K562 (cell line): ENCODE results near the gene NAV2. TPM values are rescaled to one million over a fixed set of nuclear protein-coding genes. Genes with fewer than 3 reads are reported as not detected.
A peak's percentile ranks its signal among the peaks of the same experiment; 100 is the strongest.

Source experiments
- ATAC-seq: fragments of 200-7000 bp; cut with Tn5 transposase; 3 replicates; pipeline ENCODE4 v1.9.1; 2020; ENCODE audit warnings: moderate library complexity
- BruUV-seq: library from RNA; stranded (reverse); fragments of 400-500 nt; replicated peaks from 2 replicates; lab custom pipeline; 2021; lab: Mats Ljungman, UMichigan
- CTCF ChIA-PET: fragments of 300-600 bp; formaldehyde crosslinking; extraction: SDS; loops from one replicate; lab custom pipeline; 2021; ENCODE audit warnings: low intra/inter-chr PET ratio; lab: Yijun Ruan, JAX
- POLR2A ChIA-PET: fragments of 300-600, 350-650 bp; sonication (Branson Sonifier 250); formaldehyde crosslinking; extraction: SDS; loops from one replicate; lab custom pipeline; 2021; ENCODE audit warnings: antibody characterized with exemption, inconsistent platforms; lab: Yijun Ruan, JAX
- DNase-seq, 4 experiments: peaks; one replicate each; pipeline versions ENCODE4 v3.0.0 to v3.0.0-alpha.2; 2011 to 2018; ENCODE audit warnings: low spot score in 3 of 4, mixed read lengths in 3 of 4; ENCODE audit errors: extremely low read depth in 1 of 4
- FAIRE-seq: peaks from 2 replicates; lab custom pipeline; 2011; peaks lifted over from hg19 to GRCh38; lab: Jason Lieb, UNC
- H2AFZ ChIP-seq: 2 replicates; pipeline ENCODE4 v1.6.0; 2011; ENCODE audit warnings: low read depth, low read length, control low read depth, inconsistent platforms
- H3K27ac ChIP-seq: fragments of 200-600 bp; 3 replicates; pipeline ENCODE4 v1.8.0; 2011; ENCODE audit warnings: low read depth, mild to moderate bottlenecking, control low read depth, inconsistent platforms, low read length, moderate library complexity, mixed read lengths; ENCODE audit errors: extremely low read depth
- H3K27me3 ChIP-seq, 2 experiments: fragments of 300-600 bp in 1 of 2; 2 replicates in 1 of 2; 3 replicates in 1 of 2; pipeline versions ENCODE4 v1.6.0 to v1.8.0; 2011; ENCODE audit warnings: inconsistent platforms in 2 of 2, low read length in 2 of 2, mild to moderate bottlenecking in 1 of 2, mixed read lengths in 1 of 2, moderate library complexity in 1 of 2; ENCODE audit not compliant: control insufficient read depth in 2 of 2, insufficient read depth in 2 of 2
- H3K36me3 ChIP-seq: fragments of 300-600 bp; 3 replicates; pipeline ENCODE4 v1.8.0; 2011; ENCODE audit warnings: mild to moderate bottlenecking, low read length, inconsistent platforms; ENCODE audit not compliant: control insufficient read depth, insufficient read depth
- H3K4me1 ChIP-seq, 2 experiments: fragments of 200-600 bp in 1 of 2; replicated peaks in 1 of 2; 2 replicates in 1 of 2; 3 replicates in 1 of 2; pipeline versions ENCODE4 v1.5.1 to v1.8.0; 2011; ENCODE audit warnings: inconsistent platforms in 2 of 2, low read length in 2 of 2, mild to moderate bottlenecking in 1 of 2, mixed read lengths in 1 of 2, moderate library complexity in 1 of 2; ENCODE audit not compliant: control insufficient read depth in 2 of 2, insufficient read depth in 2 of 2
- H3K4me2 ChIP-seq: 2 replicates; pipeline ENCODE4 v1.6.1; 2011; ENCODE audit warnings: low read length, control low read depth, inconsistent platforms, mixed read lengths; ENCODE audit not compliant: insufficient read depth
- H3K4me3 ChIP-seq: fragments of 200-600 bp; sonication (generic), shearing (Covaris generic); 2 replicates; pipeline ENCODE4 v1.5.1; 2016; ENCODE audit warnings: control low read depth, inconsistent platforms
- H3K79me2 ChIP-seq: fragments of 200-600 bp; 3 replicates; pipeline ENCODE4 v1.8.0; 2011; ENCODE audit warnings: low read length, inconsistent platforms; ENCODE audit not compliant: control insufficient read depth, insufficient read depth
- H3K9ac ChIP-seq, 2 experiments: 2 replicates each; pipeline versions ENCODE4 v1.6.0 to v1.6.1; 2011; ENCODE audit warnings: low read depth in 2 of 2, low read length in 2 of 2, control low read depth in 1 of 2, inconsistent platforms in 1 of 2, mild to moderate bottlenecking in 1 of 2, mixed read lengths in 1 of 2; ENCODE audit not compliant: insufficient read depth in 1 of 2
- H3K9me1 ChIP-seq: one replicate; pipeline ENCODE4 v1.6.0; 2011; ENCODE audit warnings: inconsistent platforms, mild to moderate bottlenecking, low read length, moderate library complexity; ENCODE audit not compliant: control insufficient read depth, insufficient read depth
- H3K9me3 ChIP-seq: replicated peaks from 2 replicates; pipeline ENCODE4 v1.5.1; 2011; ENCODE audit warnings: low read depth, low read length, inconsistent platforms; ENCODE audit not compliant: control insufficient read depth, insufficient read depth
- H4K20me1 ChIP-seq: replicated peaks from 2 replicates; pipeline ENCODE4 v1.6.1; 2011; ENCODE audit warnings: low read length, inconsistent platforms, mixed read lengths; ENCODE audit not compliant: control insufficient read depth, insufficient read depth
- BRF2 ChIP-seq: IDR thresholded peaks from 3 replicates; pipeline ENCODE4 v1.6.1; 2011; ENCODE audit warnings: borderline replicate concordance, mild to moderate bottlenecking; ENCODE audit not compliant: insufficient read length, insufficient read depth
- CBFB ChIP-seq: sonication (generic); formaldehyde crosslinking; IDR thresholded peaks from 2 replicates; pipeline ENCODE4 v1.4.0; 2020; ENCODE audit warnings: mild to moderate bottlenecking, missing genetic modification reagents
- CBX5 ChIP-seq: IDR thresholded peaks from 2 replicates; pipeline ENCODE4 v1.6.1; 2014; ENCODE audit warnings: low read depth, borderline replicate concordance
- CEBPB ChIP-seq: fragments of 450-650 bp; IDR thresholded peaks from 2 replicates; pipeline ENCODE4 v1.6.1; 2016; ENCODE audit warnings: missing genetic modification characterization, missing compliant biosample characterization
- E2F1 ChIP-seq: sonication (generic); formaldehyde crosslinking; IDR thresholded peaks from 2 replicates; pipeline ENCODE4 v1.8.1; 2023; ENCODE audit warnings: mild to moderate bottlenecking, missing genetic modification reagents, moderate library complexity
- HMG20A ChIP-seq: fragments of 450-650 bp; formaldehyde crosslinking; conservative IDR thresholded peaks from 2 replicates; pipeline ENCODE4 v1.4.0; 2020; ENCODE audit warnings: mild to moderate bottlenecking, mixed read lengths
- HNRNPUL1 ChIP-seq: fragments of 200-400 bp; formaldehyde crosslinking; IDR thresholded peaks from 2 replicates; pipeline ENCODE4 v1.6.1; 2017; ENCODE audit warnings: low read length
- JUND ChIP-seq, 2 experiments: IDR thresholded peaks; 2 replicates in 1 of 2; 3 replicates in 1 of 2; pipeline ENCODE4 v1.6.1; 2011; ENCODE audit warnings: borderline replicate concordance in 2 of 2, low read depth in 2 of 2, low read length in 2 of 2, improper control_type of control experiment in 1 of 2, missing biosample characterization in 1 of 2, missing genetic modification characterization in 1 of 2, missing genetic modification reagents in 1 of 2
- MYBL2 ChIP-seq, 2 experiments: fragments of 450-650 bp in 1 of 2; sonication (generic) in 1 of 2; formaldehyde crosslinking in 1 of 2; IDR thresholded peaks; 2 replicates each; pipeline versions ENCODE4 v1.6.1 to v1.8.1; 2017 to 2022; ENCODE audit warnings: borderline replicate concordance in 1 of 2, inconsistent platforms in 1 of 2, low read depth in 1 of 2, mild to moderate bottlenecking in 1 of 2, missing genetic modification reagents in 1 of 2, moderate library complexity in 1 of 2
- POLR2AphosphoS2 ChIP-seq: IDR thresholded peaks from 2 replicates; pipeline ENCODE4 v1.6.1; 2012; ENCODE audit warnings: low read length, improper control_type of control experiment
- PRPF4 ChIP-seq: fragments of 200-400 bp; formaldehyde crosslinking; IDR thresholded peaks from one replicate; pipeline ENCODE4 v1.6.1; 2017; ENCODE audit warnings: low read length, low read depth, mild to moderate bottlenecking; ENCODE audit not compliant: insufficient read depth, poor library complexity, severe bottlenecking
- RBM15 ChIP-seq: fragments of 200-400 bp; formaldehyde crosslinking; IDR thresholded peaks from 2 replicates; pipeline ENCODE4 v1.6.1; 2018; ENCODE audit warnings: mild to moderate bottlenecking, low read length, moderate library complexity; ENCODE audit not compliant: insufficient read depth
- RFX1 ChIP-seq: fragments of 450-650 bp; IDR thresholded peaks from 2 replicates; pipeline ENCODE4 v1.6.1; 2016; ENCODE audit warnings: mild to moderate bottlenecking, moderate library complexity
- RHOXF2B ChIP-seq: fragments of 250-450 bp; sonication (Bioruptor Pico); conservative IDR thresholded peaks from 2 replicates; pipeline ENCODE4 v1.5.1; 2021
- SMAD4 ChIP-seq: fragments of 250-450 bp; sonication (Bioruptor Pico); conservative IDR thresholded peaks from 2 replicates; pipeline ENCODE4 v1.8.0; 2021; ENCODE audit warnings: inconsistent platforms, mild to moderate bottlenecking, moderate library complexity
- ZEB2 ChIP-seq: fragments of 450-650 bp; IDR thresholded peaks from 2 replicates; pipeline ENCODE4 v1.6.1; 2016
- ZNF511 ChIP-seq: sonication (generic); formaldehyde crosslinking; IDR thresholded peaks from 2 replicates; pipeline ENCODE4 v1.8.0; 2022; ENCODE audit warnings: mild to moderate bottlenecking, missing genetic modification reagents
- ZNF830 ChIP-seq: fragments of 250-450 bp; sonication (Bioruptor Pico); IDR thresholded peaks from 2 replicates; pipeline ENCODE4 v1.5.0; 2021; ENCODE audit warnings: mild to moderate bottlenecking
- WGBS: fragments of 100-300 bp; shearing (Covaris generic); methylation state at CpG from one replicate; pipeline ENCODE4 v1.1.6; 2016; ENCODE audit warnings: low coverage, mixed read lengths; ENCODE audit not compliant: insufficient coverage; ENCODE audit errors: missing lambda C conversion rate; 5-methylcytosine and 5-hydroxymethylcytosine counted together
- in situ Hi-C: fragments of 300-500 bp; cut with MboI; formaldehyde crosslinking; loops from 4 replicates; pipeline ENCODE4 v1.15.0; 2018; ENCODE audit warnings: inconsistent platforms, mixed read lengths
- intact Hi-C: fragments of 100-400 bp; cut with micrococcal nuclease; formaldehyde crosslinking; loops from 2 replicates; pipeline ENCODE4 v1.14.2; 2022
- polyA plus RNA-seq, 8 experiments: library from polyadenylated mRNA; depleted of rRNA in 4 of 8; stranded (reverse) in 5 of 8; unstranded in 3 of 8; fragments of >200 nt; fragmentation: Nextera tagmentation in 2 of 8; fragmentation: Illumina TruSeq in 1 of 8; extraction: Ambion mirVana in 2 of 8; extraction: Trizol in 1 of 8; gene quantifications; 2 replicates each; pipeline versions ENCODE4 v1.2.1 to v1.2.3, GENCODE V29; 2011 to 2014; ENCODE audit warnings: inconsistent platforms in 1 of 8, missing spikeins in 1 of 8
- total RNA-seq, 7 experiments: library from RNA; depleted of rRNA in 6 of 7; stranded (reverse); fragments of >200 nt in 6 of 7; fragmentation: Illumina TruSeq in 2 of 7; extraction: Trizol in 2 of 7; gene quantifications; 2 replicates each; pipeline versions ENCODE4 v1.2.1 to v1.2.3, GENCODE V29; 2011 to 2021; ENCODE audit warnings: low replicate concordance in 1 of 7

NAV2 gene
- total and polyA plus RNA-seq, 9 of the 15 experiments (the other 6 are each of a cell fraction or from before 2014, with no cell fraction given), result 0.03 to 0.35 (median 0.05) TPM

GRCh38 chr11:20059587-20060021 is 347.0 kb downstream of the NAV2 start (continued):
- TF ChIP-seq E2F1 (no peak), CEBPB (tag) (0 out of 2 replicates have a peak, but pooled peaks have one; percentile 35), SMAD4 (no peak), ZEB2 (no peak), BRF2 (no peak), POLR2AphosphoS2 (no peak), RFX1 (no peak), RBM15 (no peak)

- no peak for ATAC-seq
- no peak overlapping the region for H3K4me3 ChIP-seq
- TF ChIP-seq CBFB, result no peak
- TF ChIP-seq BRF2, result no peak
- TF ChIP-seq ZNF511 (CRISPR knock-in tag), result no peak
- TF ChIP-seq RHOXF2B (CRISPR knock-in tag), result no peak
- TF ChIP-seq JUND (IDR thresholded peaks at IDR 0.05; ENCODE audit: borderline replicate concordance, low read depth, low read length), result no peak
- no peak for TF ChIP-seq JUND (tag; IDR thresholded peaks at IDR 0.05; ENCODE audit: borderline replicate concordance, low read depth, low read length)
- no peak for TF ChIP-seq HNRNPUL1
- no peak for TF ChIP-seq ZNF830
- TF ChIP-seq PRPF4, result no peak
- TF ChIP-seq HMG20A (CRISPR knock-in tag), result no peak
- no peak for TF ChIP-seq CBX5
- TF ChIP-seq MYBL2 (IDR thresholded peaks at IDR 0.05; ENCODE audit: low read depth), result no peak
- TF ChIP-seq MYBL2 (CRISPR knock-in tag; IDR thresholded peaks at IDR 0.05; ENCODE audit: borderline replicate concordance), result no peak
Observed at GRCh38 chr11:20060181-20060580, 347.5 kb downstream of the NAV2 start.

More at GRCh38 chr11:20060181-20060580, 347.5 kb downstream of the NAV2 start:
- no peaks in the 10 kb centered on the region for H3K36me3 ChIP-seq
- no peaks in the 10 kb centered on the region for H3K4me1 ChIP-seq
- BruUV-seq, result no TSS peak
- in situ Hi-C loops, result no loop called here
- intact Hi-C loops, result no loop called here
- WGBS, result 36% methylated on average over 3 of the region's 3 CpGs
- FAIRE-seq (no peak), DNase-seq (no peak)
- ChIA-PET POLR2A (no interaction called here), CTCF (no interaction called here)
- no peak overlapping the region for H2AFZ ChIP-seq
- H3K4me2 ChIP-seq, result no peak overlapping the region
- no peaks in the 10 kb centered on the region for H3K79me2 ChIP-seq
- no peaks in the 10 kb centered on the region for H4K20me1 ChIP-seq
- H3K9ac ChIP-seq, result no peak overlapping the region
- H3K27me3 ChIP-seq, result no peaks in the 10 kb centered on the region; a peak in 1 of 5 replicates
- no peaks in the 10 kb centered on the region for H3K9me3 ChIP-seq
- H3K27ac ChIP-seq, result no peak overlapping the region
- H3K9me1 ChIP-seq, result no peaks in the 10 kb centered on the region
